Ishikawa (cell line): ENCODE measurements around the gene RAI1.
A peak's percentile ranks its signal among the peaks of the same experiment; 100 is the strongest.

ENCODE experiments used
- CEBPB ChIP-seq: IDR thresholded peaks from 2 replicates; pipeline ENCODE4 v1.6.1; 2012
- CREB1 ChIP-seq: IDR thresholded peaks from 2 replicates; pipeline ENCODE4 v1.6.1; 2012; ENCODE audit warnings: low read depth
- EGR1 ChIP-seq: IDR thresholded peaks from 2 replicates; pipeline ENCODE4 v1.6.1; 2012
- EP300 ChIP-seq: IDR thresholded peaks from 2 replicates; pipeline ENCODE4 v1.6.1; 2012; ENCODE audit warnings: borderline replicate concordance
- FOXM1 ChIP-seq: IDR thresholded peaks from 2 replicates; pipeline ENCODE4 v1.6.1; 2012; ENCODE audit warnings: low read depth, borderline replicate concordance
- NFIC ChIP-seq: IDR thresholded peaks from 2 replicates; pipeline ENCODE4 v1.6.1; 2012
- RAD21 ChIP-seq: IDR thresholded peaks from 2 replicates; pipeline ENCODE4 v1.6.1; 2012; ENCODE audit warnings: low read depth
- REST ChIP-seq: IDR thresholded peaks from 2 replicates; pipeline ENCODE4 v1.6.1; 2012; ENCODE audit warnings: low read depth, mild to moderate bottlenecking
- TAF1 ChIP-seq: IDR thresholded peaks from 2 replicates; pipeline ENCODE4 v1.6.1; 2012; ENCODE audit warnings: low read depth, mild to moderate bottlenecking
- TCF12 ChIP-seq: IDR thresholded peaks from 2 replicates; pipeline ENCODE4 v1.6.1; 2012; ENCODE audit warnings: low read depth
- TEAD4 ChIP-seq: IDR thresholded peaks from 2 replicates; pipeline ENCODE4 v1.6.1; 2012
- USF1 ChIP-seq: IDR thresholded peaks from 2 replicates; pipeline ENCODE4 v1.6.1; 2012
- YY1 ChIP-seq: IDR thresholded peaks from 2 replicates; pipeline ENCODE4 v1.6.1; 2012; ENCODE audit warnings: low read depth
- ZBTB7A ChIP-seq: IDR thresholded peaks from 2 replicates; pipeline ENCODE4 v1.6.1; 2012; ENCODE audit warnings: low read depth
- TF ChIP-seq, protein P1 (sequence below): IDR thresholded peaks from 2 replicates; pipeline ENCODE4 v1.6.1; 2012

RAI1 gene

GRCh38 chr17:17708816-17709215 is 27.6 kb downstream of the RAI1 start:
- TF ChIP-seq EGR1, result no peak
- TF ChIP-seq TEAD4, result no peak
- no peak for TF ChIP-seq YY1

GRCh38 chr17:17709815-17710321 is 28.6 kb downstream of the RAI1 start:
- no peak for TF ChIP-seq TCF12
- no peak for TF ChIP-seq RAD21
- no peak for TF ChIP-seq CREB1
- no peak for TF ChIP-seq TEAD4
- TF ChIP-seq EP300, result no peak
- TF ChIP-seq, protein P1, sequence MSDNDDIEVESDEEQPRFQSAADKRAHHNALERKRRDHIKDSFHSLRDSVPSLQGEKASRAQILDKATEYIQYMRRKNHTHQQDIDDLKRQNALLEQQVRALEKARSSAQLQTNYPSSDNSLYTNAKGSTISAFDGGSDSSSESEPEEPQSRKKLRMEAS, result no peak
- TF ChIP-seq YY1, result no peak
- TF ChIP-seq CEBPB, result no peak
- TF ChIP-seq REST, result no peak
- no peak for TF ChIP-seq FOXM1
- no peak for TF ChIP-seq EGR1
- no peak for TF ChIP-seq USF1
- TF ChIP-seq NFIC, result no peak
- TF ChIP-seq ZBTB7A, result no peak

GRCh38 chr17:17710355-17710727 is 29.1 kb downstream of the RAI1 start:
- TF ChIP-seq TCF12 (no peak), RAD21 (no peak), NFIC (no peak), EP300 (no peak), ZBTB7A (no peak), FOXM1 (no peak), YY1 (no peak), TEAD4 (no peak), CREB1 (no peak), TAF1 (no peak), USF1 (no peak), REST (no peak), CEBPB (no peak), EGR1 (no peak)
- TF ChIP-seq, protein P1, result no peak

GRCh38 chr17:17710728-17711541 is 29.7 kb downstream of the RAI1 start:
- TF ChIP-seq CREB1, result no peak
- TF ChIP-seq TAF1, result 0 out of 2 replicates have a peak, but pooled peaks have one; percentile 35
- TF ChIP-seq TEAD4, result peak; percentile 91
- no peak for TF ChIP-seq REST
- TF ChIP-seq CEBPB, result no peak
- no peak for TF ChIP-seq NFIC
- TF ChIP-seq, protein P1, result peak; percentile 47; the same call in 1 of the 2 replicates
- TF ChIP-seq FOXM1, result no peak
- no peak for TF ChIP-seq USF1
- peak; percentile 81 for TF ChIP-seq EGR1
- TF ChIP-seq TCF12, result peak; percentile 38; the same call in 1 of the 2 replicates
- TF ChIP-seq YY1, result no peak
- peak; percentile 22; the same call in 1 of the 2 replicates for TF ChIP-seq RAD21
- peak; percentile 50; the same call in 1 of the 2 replicates for TF ChIP-seq EP300
